ENCODE data around the gene ZNF646.

Gene ZNF646

DNA sequence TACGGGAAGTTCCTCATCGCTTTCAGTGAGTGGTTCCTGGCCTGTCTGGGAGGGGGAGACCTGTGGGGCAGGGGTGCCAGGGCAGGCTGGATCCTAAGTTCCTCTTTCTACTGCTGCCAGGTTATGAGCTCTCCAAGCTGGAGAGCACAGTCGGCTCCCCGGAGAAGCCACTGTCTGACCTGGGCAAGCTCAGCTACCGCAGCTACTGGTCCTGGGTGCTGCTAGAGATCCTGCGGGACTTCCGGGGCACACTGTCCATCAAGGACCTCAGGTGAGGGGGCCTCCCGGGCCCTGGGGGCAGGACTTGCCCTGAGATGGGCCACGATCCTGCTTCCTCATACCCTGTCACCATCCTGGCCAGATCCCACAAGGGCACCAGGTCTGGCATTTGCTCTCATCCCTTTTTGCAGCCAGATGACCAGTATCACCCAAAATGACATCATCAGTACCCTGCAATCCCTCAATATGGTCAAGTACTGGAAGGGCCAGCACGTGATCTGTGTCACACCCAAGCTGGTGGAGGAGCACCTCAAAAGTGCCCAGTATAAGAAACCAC lies 56.2 kb downstream of the ZNF646 start:
- FAIRE-seq, result no peak
- DNase-seq (ENCODE audit: insufficient read length), result no peak
- TF ChIP-seq POLR2AphosphoS5 (IDR thresholded peaks at IDR 0.05; ENCODE audit: low read depth, low read length) (no peak), TAF1 (IDR thresholded peaks at IDR 0.05; ENCODE audit: borderline replicate concordance, low read depth, low read length) (no peak), POLR2A (IDR thresholded peaks at IDR 0.05; ENCODE audit: low read depth, low read length) (no peak)

DNA sequence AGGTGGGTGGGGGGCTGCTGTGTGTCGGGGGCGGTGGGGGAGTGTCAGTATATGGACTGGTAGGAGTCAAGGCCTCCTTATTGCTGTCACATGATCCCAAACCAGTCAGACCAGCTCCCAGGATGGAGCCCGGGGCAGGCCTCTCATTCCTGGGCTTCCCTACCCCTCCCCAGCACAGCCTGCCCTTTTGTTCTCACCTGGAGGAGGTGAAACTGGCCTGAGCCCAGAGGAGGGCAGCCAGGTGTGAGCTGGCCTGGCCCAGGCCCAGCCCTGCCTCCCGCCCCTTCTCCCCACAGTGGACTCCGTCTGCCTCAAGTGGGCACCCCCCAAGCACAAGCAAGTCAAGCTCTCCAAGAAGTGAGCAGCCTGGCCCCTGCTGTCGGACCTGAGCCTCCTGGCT lies 56.7 kb downstream of the ZNF646 start:
- TF ChIP-seq TAF1 (IDR thresholded peaks at IDR 0.05; ENCODE audit: borderline replicate concordance, low read depth, low read length) (no peak), POLR2A (IDR thresholded peaks at IDR 0.05; ENCODE audit: low read depth, low read length) (no peak), POLR2AphosphoS5 (IDR thresholded peaks at IDR 0.05; ENCODE audit: low read depth, low read length) (no peak)
- FAIRE-seq (no peak), DNase-seq (ENCODE audit: insufficient read length) (no peak)

DNA sequence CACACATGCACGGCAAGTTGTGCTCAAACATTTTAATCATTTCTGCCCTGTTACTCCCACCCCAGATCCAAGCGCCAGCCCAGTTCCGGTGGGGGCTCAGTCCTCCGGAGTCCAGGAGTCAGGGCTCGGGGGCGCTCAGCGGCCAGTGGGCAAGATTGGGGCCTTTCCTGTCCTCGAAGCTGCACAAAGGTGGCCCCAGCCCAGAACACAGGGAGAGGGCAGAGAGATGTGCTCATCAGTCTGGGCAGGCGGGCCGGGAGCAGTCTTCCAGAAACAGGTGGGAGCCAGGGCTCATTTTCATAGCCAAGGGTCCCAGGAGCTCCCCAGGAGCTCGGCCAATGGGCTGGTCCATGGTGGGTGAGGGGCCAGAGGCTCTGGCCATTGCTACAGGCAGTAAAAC lies 57.2 kb downstream of the ZNF646 start:
- DNase-seq (ENCODE audit: insufficient read length) (no peak), FAIRE-seq (no peak)
- TF ChIP-seq POLR2AphosphoS5 (IDR thresholded peaks at IDR 0.05; ENCODE audit: low read depth, low read length) (no peak), POLR2A (IDR thresholded peaks at IDR 0.05; ENCODE audit: low read depth, low read length) (no peak), TAF1 (IDR thresholded peaks at IDR 0.05; ENCODE audit: borderline replicate concordance, low read depth, low read length) (no peak)

DNA sequence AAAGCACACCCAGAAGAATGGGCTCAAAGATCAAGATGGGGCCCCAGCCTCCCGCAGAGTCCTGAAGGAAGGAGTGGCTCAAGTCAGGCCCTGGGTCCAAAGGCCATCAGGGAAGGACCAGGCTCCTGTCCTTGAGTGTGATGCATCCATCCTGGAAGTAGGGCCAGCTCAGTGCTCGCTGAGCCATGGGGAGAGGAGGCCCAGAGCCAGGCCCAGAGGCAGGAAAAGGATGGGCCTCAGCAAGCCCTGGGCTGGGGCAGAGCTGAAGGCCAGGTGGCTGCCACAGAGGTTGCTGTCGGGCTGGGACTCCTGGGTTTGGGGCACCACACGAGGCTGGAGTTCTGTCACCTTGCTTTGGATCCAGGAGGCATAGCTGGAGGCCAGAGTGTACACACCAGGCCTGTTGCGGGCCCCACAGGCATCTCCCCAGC lies 57.6 kb downstream of the ZNF646 start:
- no peak for TF ChIP-seq POLR2A (IDR thresholded peaks at IDR 0.05; ENCODE audit: low read depth, low read length)
- no peak for TF ChIP-seq POLR2AphosphoS5 (IDR thresholded peaks at IDR 0.05; ENCODE audit: low read depth, low read length)
- no peak for TF ChIP-seq TAF1 (IDR thresholded peaks at IDR 0.05; ENCODE audit: borderline replicate concordance, low read depth, low read length)
- DNase-seq (ENCODE audit: insufficient read length) (no peak), FAIRE-seq (no peak)

- TF ChIP-seq TAF1 (IDR thresholded peaks at IDR 0.05; ENCODE audit: borderline replicate concordance, low read depth, low read length), result no peak
- no peak for TF ChIP-seq POLR2AphosphoS5 (IDR thresholded peaks at IDR 0.05; ENCODE audit: low read depth, low read length)
- no peak for TF ChIP-seq POLR2A (IDR thresholded peaks at IDR 0.05; ENCODE audit: low read depth, low read length)
- FAIRE-seq (no peak), DNase-seq (ENCODE audit: insufficient read length) (no peak)
Measured at GRCh38 chr16:31132303-31132979, 58.2 kb downstream of the ZNF646 start.

GRCh38 chr16:31133046-31133501 lies 58.9 kb downstream of the ZNF646 start:
- DNase-seq (ENCODE audit: insufficient read length) (no peak), FAIRE-seq (no peak)
- TF ChIP-seq POLR2A (IDR thresholded peaks at IDR 0.05; ENCODE audit: low read depth, low read length), result no peak
- no peak for TF ChIP-seq POLR2AphosphoS5 (IDR thresholded peaks at IDR 0.05; ENCODE audit: low read depth, low read length)
- TF ChIP-seq TAF1 (IDR thresholded peaks at IDR 0.05; ENCODE audit: borderline replicate concordance, low read depth, low read length), result no peak
